NB4 (cell line): Measurements from ENCODE around the gene MPO.

Experiments
- MAX ChIP-seq: IDR thresholded peaks from 2 replicates; pipeline ENCODE4 v1.6.1; 2011; ENCODE audit warnings: low read depth, low read length
- POLR2A ChIP-seq: IDR thresholded peaks from 2 replicates; pipeline ENCODE4 v1.6.1; 2011; ENCODE audit warnings: mild to moderate bottlenecking; ENCODE audit not compliant: insufficient read length; ENCODE audit errors: extremely low read depth

DNA sequence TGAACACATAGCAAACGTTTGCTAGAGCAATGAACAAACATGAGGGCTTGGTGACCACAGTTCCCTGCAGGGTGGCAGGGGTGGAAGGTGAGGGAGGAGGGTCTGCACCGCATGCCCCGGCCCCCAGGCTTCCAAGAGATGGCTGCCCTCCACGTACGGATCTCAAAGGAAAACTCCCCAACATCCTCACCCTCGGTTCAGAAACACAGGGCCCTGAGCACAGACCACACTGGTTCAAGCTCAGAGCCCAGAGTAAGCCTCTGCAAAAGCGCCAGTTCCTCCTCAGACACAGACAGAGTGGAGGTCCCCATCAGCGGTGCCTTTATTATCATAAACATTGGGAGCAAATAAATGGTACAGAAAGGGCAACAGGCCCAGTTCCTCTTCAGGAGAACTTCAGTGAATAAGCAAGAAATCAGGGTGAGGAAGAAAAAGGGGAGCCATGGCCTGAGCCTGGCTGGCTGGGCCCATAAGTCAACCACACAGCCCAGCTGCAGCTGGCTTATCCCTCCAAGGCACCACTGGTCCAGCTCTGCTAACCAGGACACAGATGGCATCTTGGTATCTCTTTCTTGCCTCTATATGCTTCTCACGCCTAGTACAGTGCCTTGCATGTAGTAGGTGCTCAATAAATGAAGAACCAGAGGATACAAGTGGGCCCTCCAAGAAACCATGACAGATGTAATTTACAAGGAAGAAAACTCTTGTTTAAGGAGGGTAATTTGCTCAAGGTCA is 11.0 kb downstream of the MPO start:
- TF ChIP-seq POLR2A (no peak), MAX (no peak)
